SK-N-SH (cell line): Measurements from ENCODE around the gene ERI3. TPM values are rescaled to one million over a fixed set of nuclear protein-coding genes. Genes with fewer than 3 reads are reported as not detected.

ENCODE experiments used
- CTCF ChIA-PET: fragments of 300-600, 350-600 bp; formaldehyde crosslinking; extraction: SDS; loops from one replicate; lab custom pipeline; 2021; lab: Yijun Ruan, JAX
- POLR2A ChIA-PET: fragments of 350-600 bp; sonication (Branson Sonifier 250); formaldehyde crosslinking; extraction: SDS; loops from one replicate; lab custom pipeline; 2020; ENCODE audit warnings: antibody characterized with exemption, inconsistent platforms; lab: Yijun Ruan, JAX
- DNase-seq: peaks from one replicate; pipeline ENCODE4 v3.0.0; 2012
- H2AFZ ChIP-seq: fragments of 200-600 bp; sonication (generic); 2 replicates; pipeline ENCODE4 v1.8.1; 2016; ENCODE audit warnings: antibody characterized with exemption, mild to moderate bottlenecking, low read depth
- H3F3A ChIP-seq: fragments of 200-600 bp; sonication (generic); replicated peaks from 2 replicates; pipeline ENCODE3; 2016; ENCODE audit warnings: antibody characterized with exemption, mild to moderate bottlenecking; ENCODE audit not compliant: insufficient read depth
- H3K27ac ChIP-seq, 2 experiments: fragments of 200-500 bp in 1 of 2; fragments of 200-600 bp in 1 of 2; sonication (Bioruptor generic) in 1 of 2; sonication (generic), shearing (Covaris generic) in 1 of 2; 2 replicates each; pipeline versions ENCODE4 v1.5.1 to v1.6.1; 2014 to 2016; ENCODE audit warnings: low read depth in 2 of 2, inconsistent platforms in 1 of 2, low read length in 1 of 2, mild to moderate bottlenecking in 1 of 2, mixed read lengths in 1 of 2
- H3K27me3 ChIP-seq: fragments of 200-600 bp; sonication (generic), shearing (Covaris generic); 2 replicates; pipeline ENCODE4 v1.6.1; 2016; ENCODE audit warnings: mixed run types; ENCODE audit not compliant: insufficient read depth
- H3K36me3 ChIP-seq, 2 experiments: fragments of 200-500 bp in 1 of 2; fragments of 200-600 bp in 1 of 2; sonication (Bioruptor generic) in 1 of 2; sonication (generic) in 1 of 2; replicated peaks in 1 of 2; 2 replicates each; pipeline versions ENCODE3 to v1.5.1; 2014 to 2016; ENCODE audit warnings: low read length in 1 of 2, mild to moderate bottlenecking in 1 of 2; ENCODE audit not compliant: insufficient read depth in 2 of 2, control insufficient read depth in 1 of 2
- H3K4me1 ChIP-seq, 2 experiments: fragments of 200-500 bp in 1 of 2; fragments of 200-600 bp in 1 of 2; sonication (Bioruptor generic) in 1 of 2; sonication (generic), shearing (Covaris generic) in 1 of 2; 2 replicates each; pipeline versions ENCODE4 v1.5.1 to v1.6.1; 2014 to 2016; ENCODE audit warnings: low read depth in 1 of 2, low read length in 1 of 2, mixed run types in 1 of 2; ENCODE audit not compliant: insufficient read depth in 2 of 2, control insufficient read depth in 1 of 2
- H3K4me2 ChIP-seq: fragments of 200-600 bp; sonication (generic), shearing (Covaris generic); 2 replicates; pipeline ENCODE4 v1.6.1; 2017; ENCODE audit warnings: mixed run types
- H3K4me3 ChIP-seq, 2 experiments: fragments of 200-500 bp in 1 of 2; fragments of 200-600 bp in 1 of 2; sonication (Bioruptor generic) in 1 of 2; sonication (generic), shearing (Covaris generic) in 1 of 2; 2 replicates each; pipeline versions ENCODE4 v1.5.1 to v1.8.1; 2014 to 2016; ENCODE audit warnings: low read depth in 2 of 2, inconsistent platforms in 1 of 2, low read length in 1 of 2, mild to moderate bottlenecking in 1 of 2, mixed read lengths in 1 of 2, moderate library complexity in 1 of 2
- H3K79me2 ChIP-seq: fragments of 200-600 bp; sonication (generic); 2 replicates; pipeline ENCODE4 v1.8.1; 2017; ENCODE audit warnings: mild to moderate bottlenecking; ENCODE audit not compliant: insufficient read depth
- H3K9ac ChIP-seq: fragments of 200-600 bp; sonication (generic); 2 replicates; pipeline ENCODE4 v1.6.1; 2017; ENCODE audit warnings: mixed run types
- H3K9me2 ChIP-seq: fragments of 200-600 bp; sonication (generic); 2 replicates; pipeline ENCODE4 v1.6.1; 2017; ENCODE audit warnings: mixed run types
- H3K9me3 ChIP-seq: fragments of 200-600 bp; sonication (generic); 2 replicates; pipeline ENCODE4 v1.6.1; 2017; ENCODE audit warnings: mixed run types, mild to moderate bottlenecking, moderate library complexity
- H4K20me1 ChIP-seq: fragments of 200-600 bp; sonication (generic); 2 replicates; pipeline ENCODE4 v1.6.1; 2017; ENCODE audit warnings: mild to moderate bottlenecking, mixed run types; ENCODE audit not compliant: insufficient read depth
- CTCF ChIP-seq: fragments of 200-600 bp; sonication (generic); IDR thresholded peaks from 2 replicates; pipeline ENCODE4 v1.6.1; 2017; ENCODE audit warnings: antibody characterized with exemption, mild to moderate bottlenecking, moderate library complexity
- EP300 ChIP-seq, 2 experiments: IDR thresholded peaks; 2 replicates each; pipeline versions ENCODE4 v1.4.0 to v1.6.1; 2012; ENCODE audit warnings: borderline replicate concordance in 1 of 2, low read depth in 1 of 2, low read length in 1 of 2
- FOSL2 ChIP-seq: IDR thresholded peaks from 2 replicates; pipeline ENCODE4 v1.4.0; 2012; ENCODE audit warnings: low read depth, mild to moderate bottlenecking, moderate library complexity, borderline replicate concordance
- GABPA ChIP-seq: IDR thresholded peaks from 2 replicates; pipeline ENCODE4 v1.4.0; 2012; ENCODE audit warnings: low read depth, mild to moderate bottlenecking
- GATA2 ChIP-seq: sonication (generic); formaldehyde crosslinking; IDR thresholded peaks from 2 replicates; pipeline ENCODE4 v1.5.0; 2020; ENCODE audit warnings: mild to moderate bottlenecking, missing genetic modification reagents
- IRF3 ChIP-seq: fragments of 150-350 bp; IDR thresholded peaks from 2 replicates; pipeline ENCODE4 v1.6.1; 2016; ENCODE audit warnings: mild to moderate bottlenecking, low read depth, low read length
- MAX ChIP-seq: IDR thresholded peaks from 2 replicates; pipeline ENCODE4 v1.4.0; 2012; ENCODE audit warnings: low read depth
- MEF2A ChIP-seq: IDR thresholded peaks from 2 replicates; pipeline ENCODE4 v1.4.0; 2012; ENCODE audit warnings: low read depth, borderline replicate concordance
- MXI1 ChIP-seq: IDR thresholded peaks from 2 replicates; pipeline ENCODE4 v1.6.1; 2012; ENCODE audit warnings: mild to moderate bottlenecking, low read depth, low read length, improper control_type of control experiment
- POLR2AphosphoS5 ChIP-seq: IDR thresholded peaks from 2 replicates; pipeline ENCODE4 v1.6.1; 2012; ENCODE audit warnings: low read depth, low read length
- RAD21 ChIP-seq: IDR thresholded peaks from 2 replicates; pipeline ENCODE4 v1.6.1; 2012; ENCODE audit warnings: mild to moderate bottlenecking, low read length
- REST ChIP-seq: IDR thresholded peaks from 2 replicates; pipeline ENCODE4 v1.6.1; 2012; ENCODE audit warnings: mild to moderate bottlenecking, low read depth, low read length, moderate library complexity
- SIN3A ChIP-seq: IDR thresholded peaks from 2 replicates; pipeline ENCODE4 v1.6.1; 2012; ENCODE audit warnings: low read depth, mild to moderate bottlenecking, low read length, moderate library complexity, borderline replicate concordance
- SMC3 ChIP-seq: IDR thresholded peaks from 2 replicates; pipeline ENCODE4 v1.6.1; 2012; ENCODE audit warnings: low read depth, low read length, improper control_type of control experiment
- YY1 ChIP-seq: IDR thresholded peaks from 2 replicates; pipeline ENCODE4 v1.4.0; 2012; ENCODE audit warnings: low read depth, mild to moderate bottlenecking
- ZBTB33 ChIP-seq: IDR thresholded peaks from 2 replicates; pipeline ENCODE4 v1.4.0; 2012; ENCODE audit warnings: low read depth, borderline replicate concordance
- WGBS: methylation state at CpG from one replicate; pipeline ENCODE4 v1.1.6; 2017; ENCODE audit warnings: low lambda C conversion rate; 5-methylcytosine and 5-hydroxymethylcytosine counted together
- polyA plus RNA-seq, 3 experiments: library from polyadenylated mRNA; depleted of rRNA; stranded (reverse); fragments of >200 nt; gene quantifications; 2 replicates each; pipeline ENCODE4 v1.2.3, GENCODE V29; 2012

The ERI3 gene
- polyA plus RNA-seq, 1 of the 3 experiments (the other 2 are of a cell fraction): 60.7 TPM

- no peak for TF ChIP-seq REST
- no peak for TF ChIP-seq ZBTB33
- TF ChIP-seq EP300 (IDR thresholded peaks at IDR 0.05; ENCODE audit: borderline replicate concordance in 1 of 2, low read depth in 1 of 2, low read length in 1 of 2): no peak
- TF ChIP-seq CTCF: no peak
Observed at GRCh38 chr1:44273560-44274350, 81.3 kb downstream of the ERI3 start (continued).

GRCh38 chr1:44272992-44273391 is 82.1 kb downstream of the ERI3 start:
- no peaks in the 10 kb centered on the region for H3F3A ChIP-seq
- H3K4me1 ChIP-seq: no peaks in the 10 kb centered on the region; a peak in 1 of 4 replicates
- ChIA-PET CTCF (interaction anchor here (1.4 to 2.0 kb wide), 3 partner anchors 20 to 55 kb away, joined by 3 to 7 read pairs (median 4); no protein-coding TSS in a partner anchor), POLR2A (no interaction called here)
- WGBS: 89% methylated on average over 3 of the region's 3 CpGs
- no peak overlapping the region for H3K4me3 ChIP-seq
- no peak overlapping the region for H3K4me2 ChIP-seq
- DNase-seq: no peak
- H4K20me1 ChIP-seq: peaks cover 3% of the 10 kb centered on the region; the same call in 1 of the 2 replicates
- H3K9ac ChIP-seq: no peak overlapping the region
- no peaks in the 10 kb centered on the region for H3K9me2 ChIP-seq
- no peaks in the 10 kb centered on the region for H3K9me3 ChIP-seq
- H3K79me2 ChIP-seq: no peaks in the 10 kb centered on the region
- H2AFZ ChIP-seq: no peak overlapping the region
- no peak overlapping the region for H3K27ac ChIP-seq
- H3K27me3 ChIP-seq: no peaks in the 10 kb centered on the region
- H3K36me3 ChIP-seq: peaks cover 0 to 3% of the 10 kb centered on the region in 2 experiments
- no peak for TF ChIP-seq MAX
- no peak for TF ChIP-seq RAD21
- no peak for TF ChIP-seq IRF3
- TF ChIP-seq MEF2A: no peak
- no peak for TF ChIP-seq EP300 (IDR thresholded peaks at IDR 0.05; ENCODE audit: borderline replicate concordance in 1 of 2, low read depth in 1 of 2, low read length in 1 of 2)
- no peak for TF ChIP-seq SMC3
- no peak for TF ChIP-seq FOSL2
- no peak for TF ChIP-seq REST
- TF ChIP-seq MXI1: no peak
- TF ChIP-seq POLR2AphosphoS5: no peak
- no peak for TF ChIP-seq YY1
- TF ChIP-seq GABPA: no peak
- no peak for TF ChIP-seq SIN3A
- TF ChIP-seq GATA2 (CRISPR knock-in tag): no peak
